ENCODE measurements around the gene ORC1. TPM values are rescaled to one million over a fixed set of nuclear protein-coding genes. Genes with fewer than 3 reads are reported as not detected.

Gene ORC1
- total RNA-seq, 1 donor: 8.1 TPM

DNA sequence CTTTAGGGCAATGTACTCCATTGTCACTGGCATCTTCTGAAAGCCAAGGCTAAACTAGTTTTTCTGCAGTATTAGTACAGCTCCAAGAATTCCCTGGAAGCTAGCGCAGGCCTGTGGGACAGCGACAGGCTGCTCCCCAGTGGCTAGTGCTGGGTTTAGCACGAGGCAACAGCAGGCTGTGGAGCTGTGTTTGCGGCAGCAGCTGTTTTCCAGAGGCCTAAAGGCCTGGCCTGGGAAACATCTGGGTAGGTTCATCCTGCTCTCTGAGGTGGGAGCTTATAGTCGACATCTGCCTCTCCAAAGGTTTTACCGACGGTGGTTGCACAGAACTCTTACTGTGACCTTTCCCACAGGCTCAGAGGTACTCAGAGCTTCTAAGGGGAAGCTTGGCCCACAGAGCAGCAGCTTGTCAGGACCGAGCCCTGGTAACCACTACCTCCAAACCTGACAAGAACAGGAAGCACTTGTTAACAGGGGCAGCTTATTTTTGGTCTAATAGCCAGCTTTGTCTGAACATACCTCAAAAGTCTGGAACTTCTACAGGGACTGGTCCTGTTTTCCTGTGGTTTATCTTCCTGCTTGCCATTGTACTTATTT, 55.4 kb downstream of the ORC1 start:
- peak in 2 of 3 donors; percentile 31 to 66 for DNase-seq (ENCODE audit: low read depth in 2 of 3, low spot score in 2 of 3)

DNA sequence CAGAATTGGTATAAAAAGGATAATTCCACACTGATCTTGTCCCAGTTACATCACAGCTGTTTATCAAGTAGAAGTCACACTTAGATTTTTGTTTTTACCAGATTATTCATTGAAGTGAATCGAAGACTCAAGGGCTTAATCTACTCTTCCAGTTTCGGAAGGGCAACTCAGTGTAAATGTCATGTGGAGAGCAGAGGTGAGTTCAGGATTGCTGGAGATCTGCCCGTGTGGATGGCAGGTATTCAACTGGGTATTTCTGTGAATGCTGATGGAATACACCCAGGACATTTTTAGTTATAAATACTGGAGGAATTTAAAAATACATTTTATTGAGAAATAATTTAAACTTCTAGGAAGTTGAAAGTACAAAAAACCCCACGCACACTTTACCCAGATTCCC, 57.6 kb downstream of the ORC1 start:
- no peak for DNase-seq (ENCODE audit: low read depth in 2 of 3, low spot score in 2 of 3)

DNA sequence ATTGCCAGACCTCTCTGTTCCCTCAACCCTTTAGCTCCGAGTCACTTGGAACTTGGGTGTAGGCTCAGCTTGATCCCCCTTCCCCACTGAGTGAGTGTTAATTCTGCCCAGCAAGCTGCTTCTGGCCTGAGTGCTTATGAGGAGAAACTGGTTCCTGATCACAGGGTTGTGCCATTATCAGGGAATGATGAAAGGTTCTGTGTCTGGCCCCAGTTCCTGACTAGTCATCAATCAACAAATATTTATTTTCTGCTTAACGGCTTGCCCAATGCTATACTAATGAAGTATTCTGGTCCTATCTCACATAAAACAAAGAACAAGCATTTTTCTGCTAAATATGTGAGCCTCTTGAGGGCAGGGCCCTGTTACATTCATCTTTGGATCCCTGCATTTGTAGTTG, 59.0 kb downstream of the ORC1 start:
- DNase-seq (ENCODE audit: low read depth in 2 of 3, low spot score in 2 of 3): no peak

DNA sequence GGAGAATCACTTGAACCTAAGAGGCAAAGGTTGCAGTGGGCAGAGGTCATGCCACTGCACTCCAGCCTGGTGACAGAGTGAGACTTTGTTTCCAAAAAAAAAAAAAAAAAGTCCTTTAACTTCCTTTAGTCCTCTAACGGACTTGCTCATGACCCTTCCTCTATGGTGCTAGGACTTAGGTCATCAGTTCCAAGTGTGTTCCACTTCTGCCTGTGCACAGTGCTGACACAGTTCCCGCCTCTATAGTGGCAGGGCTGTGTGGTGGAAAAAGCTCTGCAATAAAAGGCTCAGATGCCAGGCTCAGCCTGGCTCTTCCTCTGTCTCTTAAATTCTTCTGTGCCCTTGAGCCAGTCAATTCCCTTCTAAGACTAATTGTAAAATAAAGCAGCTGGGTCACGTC, 60.2 kb downstream of the ORC1 start:
- DNase-seq (ENCODE audit: low read depth in 2 of 3, low spot score in 2 of 3): no peak

DNA sequence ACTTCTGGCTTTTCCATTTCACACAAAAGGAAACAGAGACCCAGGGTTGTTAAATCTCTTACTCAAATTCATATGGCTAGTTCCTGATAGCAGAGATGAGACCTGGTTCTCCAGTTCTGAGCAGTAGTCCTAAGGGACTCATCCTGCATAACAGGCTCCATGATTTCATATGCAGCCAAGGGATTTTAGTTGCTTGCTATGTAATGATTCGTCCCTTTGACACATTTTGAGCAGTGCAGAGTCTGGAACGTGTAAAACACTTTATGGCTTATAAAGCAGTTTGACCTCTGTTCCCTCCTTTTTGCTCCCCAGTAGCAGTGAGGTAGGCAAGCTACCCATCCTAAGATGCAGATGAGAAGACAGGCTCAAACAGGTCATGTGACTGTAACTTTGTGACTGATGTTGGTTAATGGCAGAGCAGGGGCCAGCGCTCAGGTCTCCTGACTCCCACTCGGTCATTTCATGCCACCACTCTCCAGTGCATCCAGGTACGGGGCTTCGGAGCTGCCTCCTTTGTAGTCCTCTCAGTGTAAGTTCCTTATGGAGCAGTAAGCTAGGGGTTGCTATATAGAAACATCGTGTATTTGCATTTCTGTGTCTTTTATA, 62.5 kb downstream of the ORC1 start:
- DNase-seq (ENCODE audit: low read depth in 2 of 3, low spot score in 2 of 3): no peak

DNA sequence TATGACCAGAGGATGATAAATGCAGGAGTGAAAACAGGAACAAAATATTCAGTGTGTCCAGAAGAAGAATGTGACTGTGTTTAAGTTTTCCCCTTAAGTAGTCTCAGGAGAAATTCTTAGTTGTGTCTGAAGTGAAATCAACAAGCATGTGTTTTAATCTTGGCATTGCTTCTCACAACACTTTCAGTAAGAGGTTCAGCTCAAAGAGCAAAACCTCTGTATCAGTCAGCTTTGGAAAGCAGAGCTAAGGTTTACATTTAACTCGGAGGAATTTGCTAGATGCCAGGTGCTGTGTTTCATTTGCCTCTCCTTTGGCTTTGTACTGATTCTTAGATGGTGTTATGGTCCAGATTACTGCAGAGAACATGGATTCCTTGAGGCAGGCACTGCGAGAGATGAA, 66.8 kb downstream of the ORC1 start:
- DNase-seq (ENCODE audit: low read depth in 2 of 3, low spot score in 2 of 3): no peak

DNA sequence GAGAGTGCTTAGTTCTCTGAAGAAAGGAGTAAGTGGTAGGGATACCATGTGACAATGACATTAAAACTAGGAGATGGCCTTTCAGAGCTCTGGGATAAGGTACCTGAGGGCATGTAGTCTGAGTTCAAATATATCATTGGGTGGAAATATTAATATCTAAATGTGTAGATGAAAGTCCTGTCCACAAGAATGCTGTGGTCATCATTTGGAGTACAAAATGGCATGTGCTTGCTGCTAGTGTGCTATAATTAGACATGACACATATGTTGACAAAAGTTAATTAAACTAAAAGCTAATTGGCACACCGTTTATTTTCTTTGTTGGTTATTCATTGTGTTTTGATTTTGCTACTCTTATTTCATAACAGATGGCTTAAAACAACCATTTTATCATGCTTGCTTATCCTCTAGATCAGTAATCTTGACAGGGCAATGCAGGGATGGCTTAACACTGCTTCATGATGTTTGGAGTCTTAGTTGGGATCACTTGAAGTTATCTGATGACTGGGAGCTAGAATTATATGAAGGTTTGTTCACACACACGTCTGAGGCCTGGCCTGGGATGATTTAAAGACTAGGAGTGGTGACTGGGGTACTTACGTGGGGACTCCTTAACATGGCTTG, 69.2 kb downstream of the ORC1 start:
- DNase-seq (ENCODE audit: low read depth in 2 of 3, low spot score in 2 of 3): no peak

DNA sequence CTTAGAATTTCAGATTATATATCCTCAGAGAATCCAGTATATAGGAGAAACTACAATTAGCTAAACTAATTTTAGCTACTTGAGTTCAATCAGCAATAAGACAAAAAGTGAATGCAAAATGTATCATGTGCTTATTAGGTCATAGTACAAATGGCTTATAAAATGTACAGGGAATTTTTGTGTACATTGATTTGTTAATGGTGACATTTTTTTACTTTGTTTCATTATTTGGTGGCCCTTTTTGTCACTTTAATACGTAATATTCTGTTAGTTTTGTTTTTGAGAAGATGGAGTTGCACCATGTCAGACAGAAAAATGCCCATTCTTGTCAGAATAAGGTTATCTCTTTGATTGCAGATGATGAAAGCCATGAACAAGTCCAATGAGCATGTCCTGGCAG, 71.8 kb downstream of the ORC1 start:
- DNase-seq (ENCODE audit: low read depth in 2 of 3, low spot score in 2 of 3): no peak

DNA sequence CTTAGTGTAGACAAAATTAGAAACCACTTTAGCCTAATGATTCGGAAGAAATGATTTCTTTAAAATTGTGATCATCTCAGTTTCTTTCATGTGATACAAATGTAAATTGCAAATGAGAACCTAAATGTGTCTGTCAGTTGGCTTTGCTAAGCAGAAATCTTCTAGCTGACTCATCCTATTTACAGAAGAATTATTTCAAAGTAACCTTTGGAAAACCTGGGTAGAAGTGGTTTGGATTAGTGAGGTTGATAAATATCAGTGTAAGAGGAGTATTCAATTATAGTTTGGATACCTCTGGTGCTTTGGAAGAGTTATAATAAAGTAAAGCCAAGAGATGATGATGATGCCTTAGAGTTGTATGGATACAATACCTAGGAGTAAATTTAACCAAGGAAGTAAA, 75.6 kb downstream of the ORC1 start:
- no peak for DNase-seq (ENCODE audit: low read depth in 2 of 3, low spot score in 2 of 3)

DNA sequence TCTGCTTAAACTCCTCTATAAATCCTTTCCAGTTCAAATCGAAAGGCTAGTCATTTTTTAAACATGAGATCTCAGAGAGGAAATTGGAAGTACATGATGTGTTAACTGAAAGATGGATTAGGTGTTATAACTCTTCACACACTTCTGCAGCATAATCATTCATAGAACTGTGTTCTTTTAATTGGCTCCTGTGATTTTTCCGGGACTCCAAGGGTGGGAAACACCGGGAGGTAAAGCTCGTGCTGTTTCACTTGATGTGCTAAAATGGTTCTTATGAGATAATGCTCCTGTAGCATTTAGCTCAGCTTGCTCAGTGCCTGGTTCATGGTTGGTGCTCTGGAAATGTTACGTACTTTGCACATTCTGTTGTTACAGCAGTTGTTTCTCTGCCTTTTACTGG, 78.4 kb downstream of the ORC1 start:
- DNase-seq (ENCODE audit: low read depth in 2 of 3, low spot score in 2 of 3): no peak

DNA sequence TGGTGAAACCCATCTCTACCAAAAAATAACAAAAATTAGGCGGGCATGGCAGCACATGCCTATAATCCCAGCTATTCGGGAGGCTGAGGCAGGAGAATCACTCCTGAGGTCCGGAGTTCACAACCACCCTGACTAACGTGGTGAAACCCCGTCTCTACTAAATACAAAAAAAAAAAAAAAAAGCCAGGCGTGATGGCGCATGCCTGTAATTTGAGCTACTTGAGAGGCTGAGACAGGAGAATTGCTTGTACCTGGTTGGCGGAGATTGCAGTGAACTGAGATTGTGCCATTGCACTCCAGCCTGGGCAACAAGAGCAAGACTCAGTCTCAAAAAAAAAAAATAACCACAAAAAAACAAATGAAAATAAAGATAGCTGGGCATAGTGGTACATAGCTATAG, 80.5 kb downstream of the ORC1 start:
- DNase-seq (ENCODE audit: low read depth in 2 of 3, low spot score in 2 of 3): no peak

Other genes with a start within 250 kb of the ORC1 start
- gene CC2D1B, start 38.2 kb downstream of the ORC1 start, total RNA-seq: 30.2 TPM
- gene PRPF38A, start 179 bp upstream of the ORC1 start, total RNA-seq: 29.1 TPM
- 26.9 TPM for gene TUT4, start 148.7 kb upstream of the ORC1 start, total RNA-seq
- gene GPX7, start 197.9 kb upstream of the ORC1 start, total RNA-seq: 92.1 TPM
- 0.27 TPM for gene SHISAL2A, start 228.7 kb upstream of the ORC1 start, total RNA-seq